ENCODE data around the gene DOCK6. TPM values are rescaled to one million over a fixed set of nuclear protein-coding genes. Genes with fewer than 3 reads are reported as not detected.

DOCK6 gene
- total RNA-seq, 1 donor from 2014 or later, result 65.8 TPM

GRCh38 chr19:11159598-11160439, 102.5 kb downstream of the DOCK6 start:
- Histone ChIP-seq H3K27ac (peak overlapping the region; percentile 85), H3K4me3 (no peak overlapping the region), H3K9me3 (no peaks in the 10 kb centered on the region), H3K4me1 (peaks cover 61% of the 10 kb centered on the region), H3K27me3 (no peaks in the 10 kb centered on the region), H3K36me3 (no peaks in the 10 kb centered on the region)
- TF ChIP-seq CTCF (IDR thresholded peaks at IDR 0.05), result no peak
- TF ChIP-seq POLR2AphosphoS5 (IDR thresholded peaks at IDR 0.05; ENCODE audit: insufficient read depth in 1 of 2, low read depth in 1 of 2), result peak in 1 of 2 donors; percentile 58
- intact Hi-C loops (cut with DNase I), result loop anchor here (5.0 kb wide), 1 partner anchor 32 kb away; no protein-coding TSS in a partner anchor
- no peak for DNase-seq (ENCODE audit: extremely low spot score in 2 of 2)

GRCh38 chr19:11155373-11156120, 106.8 kb downstream of the DOCK6 start, which contains the start of gene SPC24:
Gene SPC24 (minus strand): TSS chr19:11155782. CDS start chr19:11155776, 6 bp downstream.
- intact Hi-C loops (cut with DNase I), result loop anchor here (5.0 kb wide), 1 partner anchor 37 kb away; no protein-coding TSS in a partner anchor
- H3K9me3 ChIP-seq, result no peaks in the 10 kb centered on the region
- H3K4me3 ChIP-seq, result peak within 1 kb of the TSS; percentile 51 to 61
- no peaks in the 10 kb centered on the region for H3K36me3 ChIP-seq
- peak in 1 of 2 donors; percentile 97 for DNase-seq (ENCODE audit: extremely low spot score in 2 of 2)
- H3K27me3 ChIP-seq, result no peaks in the 10 kb centered on the region
- peak within 1 kb of the TSS; percentile 79 for H3K27ac ChIP-seq
- TF ChIP-seq POLR2A (IDR thresholded peaks at IDR 0.05) (peak in 1 of 2 donors; percentile 29), CTCF (IDR thresholded peaks at IDR 0.05) (no peak), POLR2AphosphoS5 (IDR thresholded peaks at IDR 0.05; ENCODE audit: insufficient read depth in 1 of 2, low read depth in 1 of 2) (peak; percentile 87 to 95)
- peaks cover 68% of the 10 kb centered on the region for H3K4me1 ChIP-seq

- no peaks in the 10 kb centered on the region for H3K9me3 ChIP-seq
- H3K4me1 ChIP-seq, result peaks cover 64% of the 10 kb centered on the region
- no peaks in the 10 kb centered on the region for H3K36me3 ChIP-seq
- peak overlapping the region; percentile 79 for H3K27ac ChIP-seq
- no peaks in the 10 kb centered on the region for H3K27me3 ChIP-seq
- H3K4me3 ChIP-seq, result no peak overlapping the region
- no peak for DNase-seq (ENCODE audit: extremely low spot score in 2 of 2)
- TF ChIP-seq POLR2A (IDR thresholded peaks at IDR 0.05) (no peak), CTCF (IDR thresholded peaks at IDR 0.05) (no peak), POLR2AphosphoS5 (IDR thresholded peaks at IDR 0.05; ENCODE audit: insufficient read depth in 1 of 2, low read depth in 1 of 2) (no peak)
- intact Hi-C loops (cut with DNase I), result loop anchor here (5.0 kb wide), 1 partner anchor 38 kb away; no protein-coding TSS in a partner anchor
Observed at GRCh38 chr19:11154683-11155047, 107.7 kb downstream of the DOCK6 start.

- Histone ChIP-seq H3K27ac (peak overlapping the region; percentile 87), H3K4me1 (peaks cover 50% of the 10 kb centered on the region), H3K27me3 (no peaks in the 10 kb centered on the region), H3K4me3 (no peak overlapping the region), H3K36me3 (no peaks in the 10 kb centered on the region), H3K9me3 (no peaks in the 10 kb centered on the region)
- intact Hi-C loops (cut with DNase I), result no loop called here
- peak in 1 of 2 donors; percentile 95 for DNase-seq (ENCODE audit: extremely low spot score in 2 of 2)
- TF ChIP-seq POLR2AphosphoS5 (IDR thresholded peaks at IDR 0.05; ENCODE audit: insufficient read depth in 1 of 2, low read depth in 1 of 2), result peak; percentile 77 to 93
- TF ChIP-seq CTCF (IDR thresholded peaks at IDR 0.05), result no peak
- TF ChIP-seq POLR2A (IDR thresholded peaks at IDR 0.05), result no peak
Observed at GRCh38 chr19:11152318-11153062, 109.8 kb downstream of the DOCK6 start.
